ENCODE measurements around the gene GAB2. TPM values are rescaled to one million over a fixed set of nuclear protein-coding genes. Genes with fewer than 3 reads are reported as not detected.

The GAB2 gene
- total RNA-seq, 1 donor from 2014 or later, result 39.9 TPM

GRCh38 chr11:78192911-78193351 is 224.7 kb downstream of the GAB2 start:
- no peak for TF ChIP-seq CTCF (IDR thresholded peaks at IDR 0.05; ENCODE audit: unreplicated experiment)
- Mint-ChIP-seq H3K27ac (no peak overlapping the region), H3K36me3 (peaks cover 3% of the 10 kb centered on the region), H3K4me1 (peaks cover 28% of the 10 kb centered on the region), H3K27me3 (ENCODE audit: low read depth) (no peaks in the 10 kb centered on the region), H3K9me3 (no peaks in the 10 kb centered on the region), H3K4me3 (no peak overlapping the region)
- DNase-seq (ENCODE audit: low spot score in 2 of 2, unreplicated experiment in 2 of 2), result no peak

- no peak overlapping the region for H3K4me3 Mint-ChIP-seq
- peaks cover 34% of the 10 kb centered on the region for H3K4me1 Mint-ChIP-seq
Measured at GRCh38 chr11:78192223-78192719, 225.3 kb downstream of the GAB2 start.

GRCh38 chr11:78190871-78191538 is 226.6 kb downstream of the GAB2 start:
- Mint-ChIP-seq H3K4me1 (peaks cover 38% of the 10 kb centered on the region), H3K27ac (no peak overlapping the region), H3K27me3 (ENCODE audit: low read depth) (no peaks in the 10 kb centered on the region), H3K4me3 (no peak overlapping the region), H3K36me3 (no peaks in the 10 kb centered on the region), H3K9me3 (no peaks in the 10 kb centered on the region)
- DNase-seq (ENCODE audit: low spot score in 2 of 2, unreplicated experiment in 2 of 2), result no peak
- TF ChIP-seq CTCF (IDR thresholded peaks at IDR 0.05; ENCODE audit: unreplicated experiment), result no peak

More at GRCh38 chr11:78192223-78192719, 225.3 kb downstream of the GAB2 start:
- H3K36me3 Mint-ChIP-seq, result peaks cover 2% of the 10 kb centered on the region
- no peaks in the 10 kb centered on the region for H3K27me3 Mint-ChIP-seq (ENCODE audit: low read depth)
- H3K9me3 Mint-ChIP-seq, result no peaks in the 10 kb centered on the region
- no peak for DNase-seq (ENCODE audit: low spot score in 2 of 2, unreplicated experiment in 2 of 2)
- H3K27ac Mint-ChIP-seq, result no peak overlapping the region
- TF ChIP-seq CTCF (IDR thresholded peaks at IDR 0.05; ENCODE audit: unreplicated experiment), result no peak

- H3K9me3 Mint-ChIP-seq, result no peaks in the 10 kb centered on the region
- no peaks in the 10 kb centered on the region for H3K36me3 Mint-ChIP-seq
- H3K4me3 Mint-ChIP-seq, result peak overlapping the region; percentile 95
- H3K4me1 Mint-ChIP-seq, result peaks cover 37% of the 10 kb centered on the region
- DNase-seq (ENCODE audit: low spot score in 2 of 2, unreplicated experiment in 2 of 2), result no peak
- TF ChIP-seq CTCF (IDR thresholded peaks at IDR 0.05; ENCODE audit: unreplicated experiment), result no peak
- no peak overlapping the region for H3K27ac Mint-ChIP-seq
- no peaks in the 10 kb centered on the region for H3K27me3 Mint-ChIP-seq (ENCODE audit: low read depth)
Measured at GRCh38 chr11:78190374-78190773, 227.2 kb downstream of the GAB2 start.

GRCh38 chr11:78189851-78190250 is 227.8 kb downstream of the GAB2 start:
- Mint-ChIP-seq H3K4me1 (peaks cover 32% of the 10 kb centered on the region), H3K9me3 (no peaks in the 10 kb centered on the region), H3K36me3 (no peaks in the 10 kb centered on the region), H3K27ac (peak overlapping the region; percentile 43), H3K27me3 (ENCODE audit: low read depth) (no peaks in the 10 kb centered on the region), H3K4me3 (peak overlapping the region; percentile 95)
- TF ChIP-seq CTCF (IDR thresholded peaks at IDR 0.05; ENCODE audit: unreplicated experiment), result no peak
- no peak for DNase-seq (ENCODE audit: low spot score in 2 of 2, unreplicated experiment in 2 of 2)

Measured in mesothelial cell of epicardium (in vitro differentiated cells).